Cerebellar cortex (tissue), 1 donor: ENCODE measurements around the gene ZC3H13.
"Not testable (repeated sequence)": the region's sequence is repeated elsewhere in the genome, so short reads cannot be mapped to it uniquely, and the experiment has no call there.

ENCODE experiments used
- DNase-seq: peaks from one replicate; pipeline ENCODE4 v3.0.0-alpha.2; 2015; ENCODE audit warnings: low spot score

ZC3H13 gene

DNA sequence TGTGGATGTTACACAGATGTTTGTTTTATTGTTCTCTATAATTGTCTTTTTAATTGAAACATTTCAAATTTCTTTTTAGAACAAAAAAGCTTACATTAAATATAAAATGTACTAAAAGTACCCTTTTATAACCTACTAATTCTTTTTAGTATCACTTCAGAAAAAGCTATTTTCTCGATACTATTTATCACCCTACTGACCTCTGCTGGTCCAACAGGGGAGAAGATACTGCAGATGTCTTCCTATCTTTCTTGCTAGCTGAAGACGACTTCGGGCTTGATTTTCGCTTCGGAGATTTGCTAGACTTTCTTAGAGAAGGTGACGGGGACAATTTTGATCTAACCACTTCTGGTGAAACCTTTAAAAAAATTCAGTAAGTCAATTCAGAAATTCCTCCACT lies 42.4 kb downstream of the ZC3H13 start:
- peak; percentile 11 for DNase-seq

DNA sequence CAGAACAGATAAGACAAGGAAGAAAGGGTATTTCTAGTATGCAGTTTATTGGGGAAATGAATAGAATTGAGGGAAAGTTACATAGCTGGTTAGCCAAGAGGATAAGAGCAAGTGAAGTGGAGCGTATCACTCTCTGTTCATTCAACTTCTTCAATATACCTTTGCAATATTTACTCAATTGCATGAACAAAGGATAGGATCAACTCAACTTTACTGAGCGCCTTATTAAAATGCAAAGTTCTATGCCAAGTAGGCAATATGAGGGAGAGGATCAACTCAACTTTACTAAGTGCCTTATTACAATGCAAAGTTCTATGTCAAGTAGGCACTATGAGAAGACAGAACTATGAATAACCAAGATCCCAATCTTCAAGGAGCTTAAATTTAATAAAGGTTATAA lies 43.9 kb downstream of the ZC3H13 start:
- DNase-seq: no peak

DNA sequence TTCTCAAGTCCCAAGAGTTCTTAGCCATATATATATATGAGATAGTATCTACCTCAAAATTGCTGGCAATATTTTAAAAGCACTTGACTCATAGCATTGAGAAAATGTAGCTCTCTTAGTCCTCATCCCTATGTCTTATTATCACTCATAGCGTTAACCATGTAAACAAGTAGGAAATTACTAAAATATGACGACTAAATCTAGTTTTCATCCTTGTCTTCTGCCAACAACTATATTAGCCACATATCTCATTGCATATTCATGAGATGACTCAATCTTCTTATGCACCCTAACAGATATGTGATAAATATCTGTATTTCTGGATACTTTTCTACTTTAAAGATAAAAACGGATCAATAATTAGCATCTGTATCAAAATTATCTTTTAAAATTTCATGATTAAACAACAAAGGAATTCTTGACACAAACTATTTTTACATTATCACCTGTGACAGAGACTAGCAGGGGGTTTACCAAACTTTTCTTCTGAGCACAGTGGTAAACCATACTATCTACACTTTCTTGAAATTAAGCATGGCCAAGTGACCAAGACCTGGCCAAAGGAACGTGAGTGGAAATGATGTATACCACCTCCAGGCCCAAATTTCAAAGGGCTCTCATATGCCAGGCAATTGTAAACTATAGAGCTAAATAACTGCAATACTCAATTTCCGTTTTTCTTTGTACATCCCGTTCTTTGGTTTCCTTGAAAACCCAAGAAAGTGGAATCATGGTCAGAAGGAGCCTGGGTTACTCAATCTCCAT lies 45.7 kb downstream of the ZC3H13 start:
- no peak for DNase-seq

DNA sequence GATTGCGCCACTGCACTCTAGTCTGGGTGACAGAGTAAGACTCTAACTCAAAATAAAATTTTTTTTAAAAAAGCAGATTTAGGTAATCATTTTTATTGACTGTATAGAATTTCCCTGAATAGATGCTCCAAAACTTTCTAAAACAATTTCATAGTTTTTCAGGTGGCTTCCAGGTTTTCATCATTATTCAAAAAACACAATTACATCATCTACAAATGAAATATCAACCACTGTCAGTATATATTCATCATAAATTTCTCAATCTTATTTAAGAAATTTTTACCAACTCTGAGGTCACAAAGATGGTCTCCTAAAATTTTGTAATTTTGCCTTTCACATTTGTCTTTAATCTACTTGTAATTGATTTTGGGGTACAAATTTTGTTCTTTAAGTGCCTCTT lies 48.1 kb downstream of the ZC3H13 start:
- DNase-seq: no peak

DNA sequence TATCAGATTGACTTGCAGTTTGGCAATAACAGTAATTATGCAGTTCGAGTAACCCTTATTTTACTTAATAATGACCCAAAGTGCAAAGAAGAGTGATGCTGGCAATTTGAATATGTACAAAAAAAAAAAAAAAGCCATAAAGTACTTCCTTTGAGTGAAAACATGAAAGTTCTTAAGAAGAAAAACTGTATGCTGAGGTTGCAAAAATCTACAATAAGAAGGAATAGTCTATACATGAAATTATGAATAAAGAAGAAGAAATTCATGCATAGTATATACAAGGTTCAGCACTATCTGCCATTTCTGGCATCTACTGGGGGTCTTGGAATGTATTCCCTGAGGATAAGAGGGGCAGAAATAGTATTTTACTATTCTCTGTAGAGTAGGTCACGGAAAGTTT lies 55.9 kb downstream of the ZC3H13 start:
- DNase-seq: no peak

DNA sequence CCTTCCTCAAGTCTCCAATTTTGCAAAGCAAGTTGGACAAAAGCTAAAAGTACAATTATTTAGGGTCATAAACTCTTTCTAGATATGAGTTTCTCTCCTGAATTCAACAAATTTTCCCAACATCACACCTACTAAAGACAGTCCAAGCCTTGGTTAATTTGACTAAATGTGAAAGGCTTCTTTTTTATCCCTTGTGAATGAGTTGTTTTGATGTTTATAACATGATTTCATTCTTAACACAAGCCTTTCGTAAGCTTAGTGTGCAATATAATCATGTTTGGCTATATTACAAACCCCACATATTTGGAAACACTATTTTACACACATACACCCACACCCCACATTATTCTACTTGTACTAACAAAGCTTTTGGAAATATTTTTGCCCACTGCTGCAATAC lies 57.3 kb downstream of the ZC3H13 start:
- DNase-seq: no peak

DNA sequence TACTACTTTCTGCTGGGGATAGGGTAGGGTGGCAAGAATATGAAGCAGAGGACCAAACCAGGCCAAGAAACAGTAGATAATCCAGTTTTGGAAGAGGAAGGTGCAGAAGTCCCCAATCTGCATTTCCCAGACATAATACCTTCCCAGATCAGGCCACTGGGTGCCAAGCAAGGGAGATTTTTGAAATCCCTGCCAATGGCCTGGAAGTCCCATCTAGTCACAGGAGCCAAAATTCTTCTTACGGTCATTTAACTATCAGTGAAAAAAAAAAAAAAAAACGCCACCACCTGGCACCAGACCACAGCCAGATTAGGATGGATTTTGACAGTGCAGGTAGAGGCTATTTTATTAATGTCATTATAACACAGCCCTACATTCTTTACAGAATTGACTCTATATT lies 57.8 kb downstream of the ZC3H13 start:
- DNase-seq: peak; percentile 71

DNA sequence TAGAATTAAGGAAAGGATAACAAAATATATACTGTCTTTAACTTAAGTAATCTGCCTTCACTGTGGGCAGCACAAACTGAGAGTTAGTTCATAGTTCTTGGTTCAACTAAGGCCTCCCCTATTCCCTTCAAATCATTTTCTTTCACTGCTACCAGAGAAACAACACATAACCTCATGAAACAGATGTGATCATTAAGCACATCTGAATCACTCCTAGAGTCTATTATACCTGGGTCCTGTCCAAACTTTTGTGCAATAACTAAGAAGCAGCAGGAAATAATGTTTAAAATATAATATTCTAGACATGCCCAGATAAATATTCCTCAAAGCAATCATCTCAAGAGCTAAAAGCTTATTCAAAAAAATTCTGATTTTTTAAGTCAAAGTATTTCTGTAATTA lies 62.9 kb downstream of the ZC3H13 start:
- DNase-seq: no peak

DNA sequence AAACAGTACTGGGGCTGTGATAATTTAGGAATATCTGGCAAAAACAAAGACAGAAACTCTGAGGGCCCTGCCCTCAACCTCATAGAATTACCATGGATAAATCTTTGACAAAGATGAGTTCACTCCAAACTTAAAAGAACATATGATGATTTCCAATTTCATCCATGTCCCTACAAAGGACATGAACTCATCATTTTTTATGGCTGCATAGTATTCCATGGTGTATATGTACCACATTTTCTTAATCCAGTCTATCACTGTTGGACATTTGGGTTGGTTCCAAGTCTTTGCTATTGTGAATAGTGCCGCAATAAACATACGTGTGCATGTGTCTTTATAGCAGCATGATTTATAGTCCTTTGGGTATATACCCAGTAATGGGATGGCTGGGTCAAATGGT lies 71.4 kb downstream of the ZC3H13 start:
- DNase-seq: not testable (repeated sequence)

DNA sequence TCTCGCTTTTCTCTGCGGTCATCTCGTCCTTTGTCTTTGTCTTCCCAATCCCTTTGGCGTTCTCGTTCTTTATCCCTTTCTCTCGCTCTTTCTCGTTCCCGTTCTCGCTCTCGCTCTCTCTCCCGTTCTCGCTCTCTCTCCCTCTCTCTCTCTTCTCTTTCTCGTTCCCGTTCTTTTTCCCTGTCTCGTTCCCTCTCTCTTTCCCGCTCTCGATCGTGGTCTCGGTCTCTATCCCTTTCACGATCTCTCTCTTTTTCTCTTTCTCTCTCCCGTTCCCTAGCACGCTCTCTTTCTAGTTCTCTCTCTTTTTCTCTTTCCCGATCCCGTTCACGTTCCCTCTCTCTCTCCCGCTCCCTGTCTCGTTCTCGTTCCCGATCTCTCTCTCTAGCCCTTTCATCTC lies 77.2 kb downstream of the ZC3H13 start:
- DNase-seq: no peak

DNA sequence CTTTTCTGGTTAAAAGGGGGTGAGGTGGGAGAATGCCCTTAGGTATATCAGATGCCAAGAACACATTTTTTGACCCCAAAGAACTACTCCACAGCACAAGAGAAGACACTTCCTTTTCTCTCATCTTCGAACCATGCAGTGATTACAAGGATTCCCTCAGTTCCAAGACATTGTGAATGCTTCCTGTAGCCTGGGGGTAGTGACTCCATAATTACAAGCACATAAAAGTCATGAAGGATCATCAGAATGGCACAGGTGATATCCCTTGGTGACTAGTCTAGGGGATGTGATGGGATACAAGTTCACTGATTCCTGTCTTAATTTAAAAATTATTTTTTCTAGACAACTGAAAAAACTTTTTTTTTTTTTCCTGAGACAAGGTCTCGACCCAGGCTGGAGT lies 78.0 kb downstream of the ZC3H13 start:
- no peak for DNase-seq

DNA sequence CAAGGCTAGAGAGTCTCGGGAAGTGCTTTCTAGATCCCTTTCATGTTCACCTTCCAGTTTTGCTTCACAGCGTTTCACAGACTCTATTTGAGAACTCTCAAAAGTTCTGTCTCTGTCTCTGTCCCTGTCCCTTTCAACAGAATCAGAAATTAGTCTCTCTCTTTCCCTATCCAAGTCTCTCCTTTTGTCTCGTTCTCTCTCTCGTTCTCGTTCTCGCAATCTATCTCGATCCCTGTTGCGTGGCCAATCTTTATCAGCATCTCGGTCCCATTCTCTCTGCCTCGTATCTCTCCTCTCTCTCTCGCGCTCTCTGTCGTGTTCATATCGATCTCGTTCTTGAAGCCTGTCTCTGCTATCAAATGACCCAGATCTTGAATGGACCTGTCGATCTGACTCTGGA lies 85.0 kb downstream of the ZC3H13 start:
- DNase-seq: no peak

DNA sequence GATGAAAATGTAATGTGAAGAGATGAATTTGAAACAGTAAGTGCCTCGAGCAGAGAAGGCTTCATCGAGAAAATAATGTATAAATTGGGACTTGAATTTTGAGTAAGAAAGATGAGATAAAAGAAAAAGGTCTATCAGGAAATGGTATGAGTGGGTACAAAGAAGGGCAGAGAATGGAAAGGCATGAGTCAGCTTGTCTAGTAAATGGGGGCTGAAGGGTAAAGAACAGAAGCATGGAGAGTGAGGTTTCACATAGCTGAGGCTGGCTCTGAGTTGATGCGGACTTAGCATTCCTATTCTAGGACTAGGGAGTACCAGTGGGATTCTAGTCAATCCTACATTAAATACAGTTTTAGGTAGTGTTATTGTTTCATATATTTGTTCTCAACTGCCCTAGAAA lies 85.8 kb downstream of the ZC3H13 start:
- DNase-seq: no peak

DNA sequence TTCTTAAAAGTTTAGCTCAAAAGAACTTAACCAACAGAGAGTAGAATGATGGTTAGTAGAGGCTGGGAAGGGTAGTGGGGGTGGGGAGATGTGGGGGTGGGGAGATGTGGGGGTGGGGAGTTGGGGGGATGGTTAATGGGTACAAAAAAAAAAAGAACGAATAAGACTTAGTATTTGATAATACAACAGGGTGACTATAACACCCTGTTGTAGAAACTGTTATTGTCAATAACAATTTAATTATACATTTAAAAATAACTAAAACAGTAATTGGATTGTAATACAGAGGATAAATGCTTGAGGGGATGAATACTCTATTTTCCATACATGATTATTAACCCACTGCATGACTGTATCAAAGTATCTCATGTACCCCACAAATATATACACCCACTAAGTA lies 91.1 kb downstream of the ZC3H13 start:
- DNase-seq: no peak

DNA sequence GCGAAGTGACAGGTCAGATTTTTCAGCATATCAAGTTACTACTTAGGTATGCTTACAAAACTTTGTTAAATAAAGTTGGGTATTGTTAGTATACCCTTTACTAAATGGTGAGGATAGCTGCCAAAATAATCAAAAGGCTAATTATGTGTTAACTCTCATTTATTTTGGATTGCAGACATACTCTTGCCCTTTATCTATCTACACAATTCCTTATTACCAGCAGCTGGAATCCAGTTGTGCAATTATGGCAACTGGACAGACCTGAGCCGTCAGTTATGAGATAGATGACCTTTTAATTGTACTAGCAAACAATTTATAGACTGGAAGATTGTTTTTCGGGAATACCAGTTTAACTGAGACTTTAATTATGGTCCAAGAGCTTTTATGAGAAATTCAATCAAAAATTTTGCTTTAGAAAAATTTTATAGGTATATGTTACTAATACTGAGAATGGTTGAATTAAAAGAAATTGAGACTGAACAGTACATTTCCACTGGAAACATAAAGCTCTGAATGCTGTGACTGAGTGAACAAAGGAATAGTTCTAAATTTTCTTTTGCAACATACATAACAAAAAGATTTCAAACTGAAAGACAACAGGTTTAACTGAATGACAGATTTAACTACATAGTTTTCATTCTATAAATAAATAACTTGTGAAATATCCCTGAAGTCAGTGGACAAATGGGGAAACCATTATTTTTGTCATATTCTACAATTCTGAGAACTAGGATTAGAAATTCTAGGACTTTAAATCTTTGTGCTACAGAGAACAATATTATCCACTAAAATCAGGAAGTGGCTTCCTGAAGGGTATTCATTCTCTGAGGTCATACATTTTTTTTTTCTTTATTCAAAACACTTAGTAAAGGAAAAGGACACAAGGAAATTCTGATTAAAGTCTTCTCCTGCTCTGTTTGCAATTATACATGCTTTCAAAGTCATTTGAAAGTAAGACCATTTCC lies 97.4 kb downstream of the ZC3H13 start:
- DNase-seq: no peak

DNA sequence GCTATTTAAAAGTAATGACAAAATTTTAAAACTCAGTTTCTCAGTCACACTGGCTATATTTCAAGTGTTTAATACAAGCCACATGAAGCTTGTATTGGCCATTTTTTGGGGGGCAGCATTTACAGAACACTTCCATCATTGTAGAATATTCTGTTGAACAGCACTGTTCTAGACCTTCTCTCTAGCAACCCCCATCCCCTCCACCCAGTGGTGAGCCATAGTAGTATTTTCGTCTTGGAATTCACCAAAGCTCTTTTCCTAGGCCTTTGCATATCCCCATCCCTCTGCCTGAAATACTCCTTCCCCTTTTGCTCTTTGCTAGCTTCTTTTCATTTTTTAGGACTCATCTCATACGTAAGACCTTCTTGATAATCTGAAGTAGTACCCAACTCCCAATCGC lies 99.5 kb downstream of the ZC3H13 start:
- DNase-seq: no peak

DNA sequence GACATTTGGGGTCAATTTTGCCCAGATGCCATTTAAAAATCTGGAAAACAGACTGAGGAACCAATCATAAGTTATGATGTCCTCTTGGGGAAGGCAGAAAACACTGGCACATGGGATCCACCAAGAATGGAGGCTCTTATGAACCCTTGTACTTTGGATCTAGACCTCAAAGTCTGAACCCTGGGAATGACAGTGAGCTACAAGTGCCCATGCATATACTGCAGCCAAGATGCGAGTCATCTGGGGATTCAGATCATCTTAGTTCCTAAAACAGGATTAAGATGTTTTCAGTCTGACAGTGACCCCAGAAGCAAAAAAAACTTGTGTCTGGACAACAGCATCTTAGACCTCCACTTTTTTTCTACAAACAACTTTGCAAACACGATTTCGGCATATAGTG lies 100.8 kb downstream of the ZC3H13 start:
- no peak for DNase-seq

DNA sequence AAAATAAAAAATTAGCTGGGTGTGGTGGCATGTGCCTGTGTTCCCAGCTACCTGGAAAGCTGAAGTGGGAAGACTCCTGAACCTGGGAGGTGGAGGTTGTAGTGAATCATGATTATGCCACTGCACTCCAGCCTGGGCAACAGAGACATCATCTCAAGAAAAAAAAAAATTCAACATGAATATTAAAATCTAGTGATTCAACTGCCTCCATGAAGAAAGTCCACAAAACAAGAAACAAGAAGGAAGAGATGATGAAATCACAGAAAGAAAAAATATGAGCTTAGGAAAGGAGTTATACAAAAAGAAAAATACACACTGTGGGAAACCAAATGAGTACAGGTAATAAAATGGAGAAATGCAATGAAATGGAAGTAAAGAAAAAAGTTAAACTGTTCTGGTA lies 101.4 kb downstream of the ZC3H13 start:
- no peak for DNase-seq

DNA sequence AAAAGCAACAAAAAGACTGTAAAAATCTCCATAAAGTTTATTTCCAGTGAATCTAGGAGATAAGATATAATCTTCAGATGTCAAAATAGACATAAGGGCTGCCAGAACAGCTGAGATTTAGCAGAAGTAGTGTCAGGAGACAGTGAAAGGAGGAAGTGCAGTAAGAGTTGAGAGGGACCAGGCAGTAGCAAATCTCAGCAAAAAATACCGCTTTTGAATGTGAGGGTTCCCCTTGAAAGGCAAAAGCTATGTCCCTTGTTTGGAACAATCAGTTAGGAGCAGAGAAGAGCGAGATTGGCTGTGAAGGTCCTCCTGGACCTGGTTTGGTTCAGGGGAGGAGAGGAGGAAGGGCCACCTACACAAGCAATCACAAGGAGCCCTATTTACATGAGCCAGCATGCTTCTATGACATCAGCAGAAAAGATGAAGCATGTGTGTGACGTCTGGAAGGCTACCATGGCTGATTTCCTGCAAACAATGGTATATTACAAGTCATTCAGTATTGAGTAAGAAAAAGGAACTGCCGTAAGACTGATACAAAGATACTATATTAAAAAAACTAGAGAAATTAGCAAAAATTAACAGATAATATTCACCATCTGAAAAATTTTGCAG lies 102.1 kb downstream of the ZC3H13 start:
- DNase-seq: no peak

DNA sequence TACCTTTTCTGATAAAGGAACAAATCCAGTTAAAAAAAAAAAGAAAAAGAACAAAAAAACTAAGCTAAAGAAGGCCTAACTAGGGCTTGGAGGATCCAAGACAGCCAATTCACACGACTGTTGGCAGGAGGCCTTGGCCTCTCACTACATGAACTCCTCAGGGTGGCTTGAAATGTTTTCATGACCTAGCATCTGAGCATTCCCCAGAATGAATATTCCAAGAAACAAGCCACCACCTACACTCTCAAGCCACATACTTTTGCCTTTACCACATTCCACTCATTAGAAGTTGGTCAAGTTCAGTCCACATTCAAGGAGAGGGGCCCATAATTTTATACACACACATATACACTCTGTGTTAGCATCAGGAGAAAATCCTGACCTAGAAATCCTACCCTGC lies 103.4 kb downstream of the ZC3H13 start:
- DNase-seq: no peak

DNA sequence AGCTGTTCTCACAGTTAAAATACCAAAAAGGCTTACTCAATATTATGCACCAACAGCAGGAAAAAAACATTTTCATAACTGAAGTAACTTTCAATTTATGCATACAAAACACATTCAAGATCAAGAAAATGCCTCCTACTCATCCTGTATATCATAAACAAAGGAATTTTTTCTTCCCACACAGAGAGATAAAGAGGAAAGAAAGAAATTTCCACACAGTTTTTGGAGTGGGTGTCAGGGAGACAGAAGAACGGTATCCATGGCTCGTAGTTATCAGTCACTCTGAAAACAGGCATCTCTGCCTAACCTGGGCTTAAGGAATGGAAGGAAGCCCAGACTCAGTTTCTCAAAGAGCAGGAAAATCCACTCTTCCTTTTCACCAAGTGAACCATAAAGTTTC lies 108.6 kb downstream of the ZC3H13 start:
- no peak for DNase-seq

DNA sequence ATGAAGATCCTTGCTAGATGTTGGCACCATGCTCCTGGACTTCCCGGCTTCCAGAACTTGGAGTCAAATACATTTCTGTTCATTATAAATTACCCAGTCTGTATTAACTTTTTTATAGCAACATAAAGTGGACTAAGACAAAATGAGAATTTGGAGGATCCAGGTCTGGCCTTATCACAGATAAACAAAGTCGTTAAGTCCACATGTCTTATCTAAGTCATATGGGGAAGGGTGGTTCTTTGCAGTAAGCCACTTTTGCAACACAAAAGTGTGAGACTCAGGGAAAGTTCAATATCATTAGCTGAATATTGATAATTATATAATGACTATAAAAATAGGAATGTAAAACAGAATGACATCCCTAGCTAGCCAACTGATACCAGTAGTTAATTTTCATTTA lies 109.4 kb downstream of the ZC3H13 start:
- no peak for DNase-seq

DNA sequence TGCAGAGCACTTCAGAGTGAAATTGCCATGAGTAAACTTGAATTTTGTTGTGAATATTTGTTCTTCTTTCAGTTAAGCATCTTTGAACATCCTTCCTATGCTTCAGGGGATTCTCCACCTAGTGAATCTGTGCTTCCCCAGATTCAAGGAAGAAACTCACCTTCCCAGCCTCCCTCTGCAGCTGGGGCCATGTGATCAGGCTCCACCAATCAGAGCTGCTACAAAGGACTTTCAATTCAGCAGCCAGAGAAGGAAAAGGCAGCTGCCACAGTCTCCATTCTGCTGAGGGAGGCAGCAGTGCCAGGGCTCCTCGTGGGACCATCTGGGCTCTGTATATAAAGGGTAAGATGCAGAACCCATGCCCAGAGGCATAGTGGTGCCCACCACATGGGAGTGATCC lies 111.3 kb downstream of the ZC3H13 start:
- no peak for DNase-seq
